HEK293T (cell line): ENCODE results near the gene IQSEC1.

Experiments used
- ARNT ChIP-seq: fragments of 450-650 bp; IDR thresholded peaks from 2 replicates; pipeline ENCODE4 v1.6.1; 2017; ENCODE audit warnings: mild to moderate bottlenecking
- BHLHE40 ChIP-seq: fragments of 450-650 bp; IDR thresholded peaks from 2 replicates; pipeline ENCODE4 v1.6.1; 2016; ENCODE audit warnings: mild to moderate bottlenecking, moderate library complexity, borderline replicate concordance
- ELF4 ChIP-seq: fragments of 450-650 bp; IDR thresholded peaks from 2 replicates; pipeline ENCODE4 v1.6.1; 2017; ENCODE audit warnings: antibody characterized with exemption
- FOXA1 ChIP-seq: fragments of 450-650 bp; IDR thresholded peaks from 2 replicates; pipeline ENCODE4 v1.6.1; 2016; ENCODE audit warnings: mild to moderate bottlenecking
- FOXK2 ChIP-seq: fragments of 450-650 bp; IDR thresholded peaks from 2 replicates; pipeline ENCODE4 v1.6.1; 2016; ENCODE audit warnings: mild to moderate bottlenecking
- FOXM1 ChIP-seq: fragments of 450-650 bp; IDR thresholded peaks from 2 replicates; pipeline ENCODE4 v1.6.1; 2017; ENCODE audit warnings: mild to moderate bottlenecking, borderline replicate concordance
- L3MBTL2 ChIP-seq: fragments of 450-650 bp; conservative IDR thresholded peaks from 2 replicates; pipeline ENCODE4 v1.6.1; 2016; ENCODE audit warnings: mild to moderate bottlenecking
- NFRKB ChIP-seq: fragments of 450-650 bp; IDR thresholded peaks from 2 replicates; pipeline ENCODE4 v1.6.1; 2016; ENCODE audit warnings: mild to moderate bottlenecking, moderate library complexity
- SP1 ChIP-seq: fragments of 450-650 bp; IDR thresholded peaks from 2 replicates; pipeline ENCODE4 v1.6.1; 2017
- TARDBP ChIP-seq: fragments of 450-650 bp; IDR thresholded peaks from 2 replicates; pipeline ENCODE4 v1.6.1; 2016
- ZNF384 ChIP-seq: fragments of 450-650 bp; IDR thresholded peaks from 2 replicates; pipeline ENCODE4 v1.6.1; 2016

DNA sequence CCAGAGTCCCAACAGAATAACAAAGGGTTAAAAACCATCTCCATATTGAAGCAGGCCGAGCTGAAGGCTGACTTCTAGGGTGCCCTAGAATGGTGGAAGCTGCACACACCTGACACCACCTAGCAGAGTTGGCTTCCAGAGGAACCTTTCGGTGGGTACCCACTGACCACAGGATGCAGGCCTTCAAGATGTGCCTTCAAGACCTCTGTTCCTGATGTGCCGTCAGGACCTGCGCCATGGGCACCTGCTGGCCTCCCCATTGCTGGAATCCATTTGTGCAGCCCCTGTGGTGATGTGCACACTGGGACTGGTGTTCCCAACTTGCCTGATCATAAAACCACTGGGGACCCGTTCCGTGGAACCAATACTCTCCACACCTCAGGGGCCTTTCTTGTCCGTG is 196.2 kb downstream of the IQSEC1 start:
- TF ChIP-seq ARNT (no peak), TARDBP (no peak), ZNF384 (no peak), FOXK2 (no peak), NFRKB (no peak), FOXM1 (no peak), SP1 (no peak), BHLHE40 (no peak), ELF4 (no peak), FOXA1 (no peak), L3MBTL2 (no peak)
